ENCODE results near the gene TM2D1.

The TM2D1 gene

GRCh38 chr1:61741711-61742619 is 17.0 kb upstream of the TM2D1 start, which contains the start of gene PATJ:
Gene PATJ (plus strand): TSS chr1:61742480. CDS start chr1:61762893, 20,413 bp downstream.
- TF ChIP-seq POLR2AphosphoS5 (IDR thresholded peaks at IDR 0.05; ENCODE audit: low read depth, low read length) = no peak
- TF ChIP-seq FOXP2 (optimal IDR thresholded peaks at IDR 0.05; ENCODE audit: borderline replicate concordance, extremely low read depth, extremely low read length, insufficient read depth) = no peak
- TF ChIP-seq, protein P1, sequence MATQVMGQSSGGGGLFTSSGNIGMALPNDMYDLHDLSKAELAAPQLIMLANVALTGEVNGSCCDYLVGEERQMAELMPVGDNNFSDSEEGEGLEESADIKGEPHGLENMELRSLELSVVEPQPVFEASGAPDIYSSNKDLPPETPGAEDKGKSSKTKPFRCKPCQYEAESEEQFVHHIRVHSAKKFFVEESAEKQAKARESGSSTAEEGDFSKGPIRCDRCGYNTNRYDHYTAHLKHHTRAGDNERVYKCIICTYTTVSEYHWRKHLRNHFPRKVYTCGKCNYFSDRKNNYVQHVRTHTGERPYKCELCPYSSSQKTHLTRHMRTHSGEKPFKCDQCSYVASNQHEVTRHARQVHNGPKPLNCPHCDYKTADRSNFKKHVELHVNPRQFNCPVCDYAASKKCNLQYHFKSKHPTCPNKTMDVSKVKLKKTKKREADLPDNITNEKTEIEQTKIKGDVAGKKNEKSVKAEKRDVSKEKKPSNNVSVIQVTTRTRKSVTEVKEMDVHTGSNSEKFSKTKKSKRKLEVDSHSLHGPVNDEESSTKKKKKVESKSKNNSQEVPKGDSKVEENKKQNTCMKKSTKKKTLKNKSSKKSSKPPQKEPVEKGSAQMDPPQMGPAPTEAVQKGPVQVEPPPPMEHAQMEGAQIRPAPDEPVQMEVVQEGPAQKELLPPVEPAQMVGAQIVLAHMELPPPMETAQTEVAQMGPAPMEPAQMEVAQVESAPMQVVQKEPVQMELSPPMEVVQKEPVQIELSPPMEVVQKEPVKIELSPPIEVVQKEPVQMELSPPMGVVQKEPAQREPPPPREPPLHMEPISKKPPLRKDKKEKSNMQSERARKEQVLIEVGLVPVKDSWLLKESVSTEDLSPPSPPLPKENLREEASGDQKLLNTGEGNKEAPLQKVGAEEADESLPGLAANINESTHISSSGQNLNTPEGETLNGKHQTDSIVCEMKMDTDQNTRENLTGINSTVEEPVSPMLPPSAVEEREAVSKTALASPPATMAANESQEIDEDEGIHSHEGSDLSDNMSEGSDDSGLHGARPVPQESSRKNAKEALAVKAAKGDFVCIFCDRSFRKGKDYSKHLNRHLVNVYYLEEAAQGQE (IDR thresholded peaks at IDR 0.05; ENCODE audit: insufficient read depth in 1 of 2, low read depth in 2 of 2, low read length in 2 of 2) = no peak
- no peak for TF ChIP-seq TAF1 (IDR thresholded peaks at IDR 0.05; ENCODE audit: borderline replicate concordance, insufficient read depth, low read length)
- TF ChIP-seq SIN3A (IDR thresholded peaks at IDR 0.05; ENCODE audit: borderline replicate concordance, insufficient read depth, low read length) = no peak

DNA sequence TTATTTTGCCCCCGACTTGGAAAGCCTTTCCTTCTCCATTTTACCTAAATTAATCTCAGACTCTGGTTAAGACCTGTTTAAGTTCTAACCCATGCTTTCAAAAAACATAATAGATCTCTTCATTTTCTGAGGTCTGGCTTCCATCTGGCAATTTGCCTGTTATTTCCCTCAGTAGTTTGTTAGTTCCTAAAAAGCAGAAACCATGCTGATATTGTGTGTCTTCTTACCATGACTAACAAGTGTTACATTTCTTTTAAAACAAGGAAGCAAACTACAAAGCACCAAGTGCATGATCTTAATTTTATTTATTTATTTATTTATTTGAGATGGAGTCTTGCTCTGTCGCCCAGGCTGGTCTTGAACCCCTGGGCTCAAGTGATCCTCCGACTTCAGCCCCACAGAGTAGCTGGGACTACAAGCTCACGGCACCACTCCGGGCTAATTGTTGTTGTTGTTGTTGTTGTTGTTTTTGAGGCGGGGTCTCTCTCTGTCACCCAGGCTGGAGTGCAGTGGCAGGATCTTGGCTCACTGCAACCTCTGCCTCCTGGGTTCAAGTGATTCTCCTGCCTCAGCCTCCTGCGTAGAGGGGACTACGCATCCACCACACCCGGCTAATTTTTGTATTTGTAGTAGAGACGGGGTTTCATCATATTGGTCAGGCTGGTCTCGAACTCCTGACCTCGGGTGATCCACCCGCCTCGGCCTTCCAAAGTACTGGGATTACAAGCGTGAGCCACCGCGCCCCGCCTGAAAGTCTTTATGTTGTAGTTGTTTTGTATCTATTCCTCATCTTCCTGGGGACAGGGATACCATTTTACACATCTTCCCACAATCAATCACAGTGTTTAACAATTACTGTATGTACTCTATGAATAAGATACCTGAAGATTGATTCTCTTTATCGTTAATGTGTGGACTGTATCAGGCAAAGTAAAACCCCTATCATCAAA is 16.1 kb upstream of the TM2D1 start:
- TF ChIP-seq, protein P1 (IDR thresholded peaks at IDR 0.05; ENCODE audit: insufficient read depth in 1 of 2, low read depth in 2 of 2, low read length in 2 of 2) = no peak
- TF ChIP-seq SIN3A (IDR thresholded peaks at IDR 0.05; ENCODE audit: borderline replicate concordance, insufficient read depth, low read length) (no peak), TAF1 (IDR thresholded peaks at IDR 0.05; ENCODE audit: borderline replicate concordance, insufficient read depth, low read length) (no peak), FOXP2 (optimal IDR thresholded peaks at IDR 0.05; ENCODE audit: borderline replicate concordance, extremely low read depth, extremely low read length, insufficient read depth) (no peak), POLR2AphosphoS5 (IDR thresholded peaks at IDR 0.05; ENCODE audit: low read depth, low read length) (no peak)

GRCh38 chr1:61732726-61733125 is 7.8 kb upstream of the TM2D1 start:
- TF ChIP-seq SIN3A (IDR thresholded peaks at IDR 0.05; ENCODE audit: borderline replicate concordance, insufficient read depth, low read length) = no peak
- no peak for TF ChIP-seq POLR2AphosphoS5 (IDR thresholded peaks at IDR 0.05; ENCODE audit: low read depth, low read length)
- TF ChIP-seq TAF1 (IDR thresholded peaks at IDR 0.05; ENCODE audit: borderline replicate concordance, insufficient read depth, low read length) = no peak
- TF ChIP-seq, protein P1 (IDR thresholded peaks at IDR 0.05; ENCODE audit: insufficient read depth in 1 of 2, low read depth in 2 of 2, low read length in 2 of 2) = no peak
- TF ChIP-seq FOXP2 (optimal IDR thresholded peaks at IDR 0.05; ENCODE audit: borderline replicate concordance, extremely low read depth, extremely low read length, insufficient read depth) = no peak

DNA sequence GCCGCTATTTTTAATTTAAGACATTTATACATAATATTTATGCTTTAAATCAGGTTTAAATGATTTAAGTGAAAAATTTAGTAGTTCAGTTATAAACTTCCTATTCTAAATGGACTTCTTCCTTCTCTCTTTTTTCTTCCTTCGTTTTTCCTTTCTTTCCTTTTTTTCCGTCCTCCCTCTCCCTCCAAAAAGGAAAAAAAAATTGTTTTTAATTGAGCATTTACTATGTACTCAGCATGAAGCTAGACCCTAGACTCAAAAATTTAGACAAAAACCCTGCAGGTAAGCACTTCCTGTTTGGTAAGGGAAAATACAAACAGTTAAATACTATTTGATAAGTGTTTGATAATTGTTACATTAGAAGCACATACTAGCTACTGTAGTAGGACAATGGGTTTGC is 2.6 kb upstream of the TM2D1 start:
- TF ChIP-seq FOXP2 (optimal IDR thresholded peaks at IDR 0.05; ENCODE audit: borderline replicate concordance, extremely low read depth, extremely low read length, insufficient read depth) = no peak
- TF ChIP-seq, protein P1 (IDR thresholded peaks at IDR 0.05; ENCODE audit: insufficient read depth in 1 of 2, low read depth in 2 of 2, low read length in 2 of 2) = no peak
- no peak for TF ChIP-seq POLR2AphosphoS5 (IDR thresholded peaks at IDR 0.05; ENCODE audit: low read depth, low read length)
- no peak for TF ChIP-seq SIN3A (IDR thresholded peaks at IDR 0.05; ENCODE audit: borderline replicate concordance, insufficient read depth, low read length)
- TF ChIP-seq TAF1 (IDR thresholded peaks at IDR 0.05; ENCODE audit: borderline replicate concordance, insufficient read depth, low read length) = no peak
